Right lobe of liver (tissue), 4 donors: ENCODE results near the gene SPACA7.

Experiments used
- CTCF ChIP-seq, 4 donors: fragments of 200-600 bp in 3 of 4; fragments of 450-650 bp in 1 of 4; IDR thresholded peaks; one replicate each; pipeline versions ENCODE4 v1.5.1 to v1.8.0; 2016 to 2022; ENCODE audit warnings: antibody characterized with exemption in 4 of 4, mild to moderate bottlenecking in 2 of 4
- POLR2A ChIP-seq: fragments of 450-650 bp; IDR thresholded peaks from one replicate; pipeline ENCODE4 v1.6.1; 2017; ENCODE audit warnings: antibody characterized with exemption, mild to moderate bottlenecking
- donor health status: DM: no; HTN: no; CAD: no.
- donor health status: DM: no; HTN: no; CAD: no.
- donor health status: DM: no; HTN: yes; CAD: no.

- TF ChIP-seq CTCF (IDR thresholded peaks at IDR 0.05) (no peak), POLR2A (no peak)
Observed at GRCh38 chr13:112349681-112350080, 26.5 kb upstream of the SPACA7 start.
